Hematopoietic multipotent progenitor cell treated with erythropoietin and hydrocortisone succinate and interleukin-3 and kit ligand, for 6 days (in vitro differentiated cells): ENCODE results near the gene CALHM2.
A peak's percentile ranks its signal among the peaks of the same experiment; 100 is the strongest.

Experiments
- DNase-seq: peaks from one replicate; pipeline ENCODE4 v3.0.0-alpha.2; 2015

CALHM2 gene

GRCh38 chr10:103475437-103475836, 23.3 kb upstream of the CALHM2 start:
- DNase-seq: no peak

DNA sequence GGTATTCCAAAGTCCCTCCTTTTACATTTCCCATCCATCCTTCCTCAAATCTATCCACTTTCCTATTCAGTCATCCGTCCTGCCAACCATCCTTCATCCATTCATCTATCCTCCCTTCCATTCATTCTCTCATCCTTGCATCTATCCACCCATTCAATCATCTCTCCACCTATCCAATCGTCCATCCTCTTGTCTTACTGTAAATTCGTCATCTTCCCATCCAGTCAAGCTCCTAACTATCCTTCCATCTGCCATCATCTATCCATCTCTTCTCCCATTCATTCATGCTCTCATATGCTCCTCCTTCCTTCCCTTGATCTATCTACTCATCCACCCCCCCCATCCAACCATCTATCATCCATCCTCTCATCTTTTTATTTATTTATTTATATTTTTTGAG, 21.9 kb upstream of the CALHM2 start:
- DNase-seq: no peak

DNA sequence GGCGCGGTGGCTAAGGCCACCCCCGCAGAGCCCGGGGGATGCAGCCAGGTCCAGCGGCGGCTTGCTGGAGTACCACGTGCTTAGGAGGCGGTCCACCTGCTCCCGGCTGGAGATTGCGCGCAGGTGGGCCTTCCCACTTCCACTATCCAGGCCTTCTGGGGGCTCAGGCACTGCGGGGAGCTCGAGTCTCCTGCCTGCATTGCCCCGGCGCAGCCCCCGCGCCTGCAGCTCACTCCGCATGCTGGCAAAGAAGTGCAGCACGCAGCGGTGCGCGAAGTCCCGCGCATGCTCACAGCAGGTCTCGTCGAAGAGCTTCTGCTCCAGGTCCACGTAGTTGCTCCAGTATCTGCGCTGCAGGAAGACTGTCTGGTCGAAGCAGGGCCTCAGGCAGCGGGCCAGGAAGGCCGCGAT, 21.1 kb upstream of the CALHM2 start:
- DNase-seq: no peak

- DNase-seq: no peak
Observed at GRCh38 chr10:103472005-103472404, 19.8 kb upstream of the CALHM2 start.

GRCh38 chr10:103470761-103471653, 18.8 kb upstream of the CALHM2 start:
- peak; percentile 82 for DNase-seq

DNA sequence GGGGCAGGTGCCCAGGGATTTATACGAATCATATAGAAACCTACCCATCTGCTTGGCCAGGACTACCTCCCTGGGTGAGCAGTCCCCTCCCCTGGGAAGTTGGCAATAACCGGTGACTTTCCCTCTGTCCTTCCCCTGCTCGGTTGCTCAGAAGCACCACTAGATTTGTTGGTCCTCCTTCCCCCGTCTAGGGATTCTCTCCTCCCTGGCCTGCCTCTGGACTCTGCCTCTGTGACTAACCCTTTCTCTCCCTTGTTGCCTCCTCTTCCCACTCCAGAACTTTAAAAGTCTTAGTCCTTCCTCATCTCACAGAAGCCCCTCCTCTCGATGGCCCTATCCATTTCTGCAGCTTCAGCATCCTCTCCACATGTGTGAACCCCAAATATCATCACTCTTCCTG, 17.0 kb upstream of the CALHM2 start:
- no peak for DNase-seq

DNA sequence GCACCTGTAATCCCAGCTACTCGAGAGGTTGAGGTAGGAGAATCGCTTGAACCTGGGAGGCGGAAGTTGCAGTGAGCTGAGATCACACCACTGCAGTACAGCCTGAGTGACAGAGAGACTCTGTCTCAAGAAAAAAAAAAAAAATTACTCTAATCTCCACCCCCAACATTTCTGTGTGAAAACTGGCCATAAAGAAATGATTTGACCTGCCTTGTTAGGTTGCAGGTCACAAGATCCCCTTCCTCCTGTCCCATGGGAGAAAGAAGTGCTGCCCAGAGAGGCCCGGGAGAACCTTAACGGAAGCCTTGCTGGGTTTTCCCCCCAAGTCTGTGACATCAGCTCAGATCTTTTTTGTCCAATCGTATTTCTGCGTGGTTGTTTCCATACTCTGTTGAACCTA, 15.2 kb upstream of the CALHM2 start:
- no peak for DNase-seq

- DNase-seq: no peak
Observed at GRCh38 chr10:103466734-103467133, 14.6 kb upstream of the CALHM2 start.

DNA sequence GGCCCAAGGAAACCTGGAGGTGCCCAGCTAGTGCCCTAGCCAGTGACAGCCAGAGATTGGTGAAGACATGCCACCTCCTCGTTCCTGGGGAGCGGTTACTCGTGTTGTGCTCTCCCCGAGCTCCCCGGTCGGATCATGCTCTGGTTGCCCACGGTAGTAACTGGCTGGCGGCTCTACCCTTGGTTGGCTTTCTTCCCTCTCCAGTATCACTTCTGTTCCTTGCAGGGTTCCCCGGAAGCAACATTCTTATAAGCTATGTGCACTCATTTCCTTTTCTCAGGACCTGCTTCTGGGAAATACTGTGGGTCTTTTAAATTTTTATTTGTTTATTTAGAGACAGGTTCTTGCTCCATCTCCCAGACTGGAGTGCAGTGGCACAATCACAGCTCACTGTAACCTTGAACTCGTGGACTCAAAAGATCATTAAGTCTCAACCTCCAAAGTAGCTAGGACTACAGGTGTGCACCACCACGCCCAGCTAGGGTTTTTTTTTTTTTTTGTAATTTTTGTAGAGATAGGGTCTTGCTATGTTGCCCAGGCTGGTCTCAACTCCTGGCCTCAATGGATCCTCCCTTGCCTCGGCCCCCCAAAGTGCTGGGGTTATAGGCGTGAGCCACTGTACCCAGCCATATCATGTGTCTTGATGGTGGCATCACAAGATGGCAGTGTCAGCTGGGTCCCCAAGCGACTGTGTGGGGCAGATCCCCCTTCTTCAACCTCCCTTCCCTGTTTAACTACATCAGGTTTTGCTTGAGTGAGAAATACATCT, 13.4 kb upstream of the CALHM2 start:
- no peak for DNase-seq

DNA sequence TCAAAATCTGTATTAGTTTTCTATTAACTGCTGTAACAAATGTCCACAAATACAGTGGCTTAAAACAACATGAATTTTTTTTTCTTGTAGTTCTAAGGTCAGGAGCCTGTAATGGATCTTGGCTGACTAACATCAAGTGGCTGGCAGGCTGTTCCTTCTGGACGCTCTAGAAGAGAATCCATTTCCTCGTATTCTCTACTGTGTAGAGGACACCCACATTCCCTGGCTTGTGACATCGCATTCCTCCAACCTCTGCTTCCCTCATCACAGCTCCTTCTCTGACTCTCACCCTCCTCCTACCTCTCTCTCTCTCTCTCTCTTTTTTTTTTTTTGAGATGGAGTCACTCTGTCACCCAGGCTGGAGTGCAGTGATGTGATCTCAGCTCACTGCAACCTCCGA, 11.3 kb upstream of the CALHM2 start:
- no peak for DNase-seq

GRCh38 chr10:103459615-103460014, 7.4 kb upstream of the CALHM2 start:
- no peak for DNase-seq

DNA sequence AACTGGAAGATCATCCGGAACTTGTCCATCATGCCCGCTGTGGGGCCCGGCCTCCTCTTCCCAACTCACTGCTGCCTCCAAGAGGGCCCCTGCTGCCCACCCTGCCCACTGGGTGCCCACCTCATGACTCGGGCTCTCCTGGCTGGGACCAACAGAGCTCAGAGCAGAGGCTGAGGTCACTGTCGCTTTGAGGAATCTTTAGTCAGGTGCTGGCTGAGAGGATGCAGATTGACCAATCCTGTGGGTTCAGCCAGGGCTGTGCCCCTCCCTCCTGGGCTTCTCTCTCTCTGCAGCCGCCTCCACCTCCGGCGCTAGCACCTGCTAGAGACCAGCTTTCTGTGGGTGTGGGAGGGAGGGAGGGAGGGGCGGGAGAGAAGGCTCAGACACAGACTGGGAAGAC, 6.5 kb upstream of the CALHM2 start, which contains the start of gene CALHM1:
TSS of gene CALHM1 (minus strand) at position 181 of the 400 bp plus-strand sequence. CDS start at position 32, 149 bp downstream.
- no peak for DNase-seq

GRCh38 chr10:103457896-103458583, 5.9 kb upstream of the CALHM2 start:
- no peak for DNase-seq

DNA sequence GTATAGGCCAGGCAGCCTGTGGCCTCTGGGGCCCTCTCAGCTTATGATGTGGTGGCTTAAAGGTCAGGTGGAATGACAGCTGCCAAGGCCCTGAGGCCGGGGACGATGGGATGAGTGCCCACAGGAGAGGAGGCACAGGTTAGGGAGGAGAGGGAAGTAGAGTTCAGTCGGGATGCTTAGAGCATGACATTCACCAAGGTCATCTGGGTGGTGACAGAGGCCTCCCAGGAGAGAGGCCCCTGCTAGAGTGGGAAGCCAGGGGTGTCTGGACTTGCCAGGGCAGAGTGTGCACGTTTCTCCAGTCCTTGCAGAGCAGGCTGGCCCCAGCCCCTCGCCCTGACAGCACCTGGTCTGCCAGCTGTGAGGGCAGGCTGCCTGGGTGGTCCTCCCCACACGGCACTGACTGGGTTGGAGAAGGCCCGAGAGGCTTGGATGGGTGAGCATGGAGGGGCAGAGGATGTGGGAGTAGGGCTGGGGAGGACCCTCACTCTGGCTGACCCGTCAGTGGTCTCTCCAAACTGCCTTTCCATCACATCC, 5.1 kb upstream of the CALHM2 start:
- DNase-seq: no peak

DNA sequence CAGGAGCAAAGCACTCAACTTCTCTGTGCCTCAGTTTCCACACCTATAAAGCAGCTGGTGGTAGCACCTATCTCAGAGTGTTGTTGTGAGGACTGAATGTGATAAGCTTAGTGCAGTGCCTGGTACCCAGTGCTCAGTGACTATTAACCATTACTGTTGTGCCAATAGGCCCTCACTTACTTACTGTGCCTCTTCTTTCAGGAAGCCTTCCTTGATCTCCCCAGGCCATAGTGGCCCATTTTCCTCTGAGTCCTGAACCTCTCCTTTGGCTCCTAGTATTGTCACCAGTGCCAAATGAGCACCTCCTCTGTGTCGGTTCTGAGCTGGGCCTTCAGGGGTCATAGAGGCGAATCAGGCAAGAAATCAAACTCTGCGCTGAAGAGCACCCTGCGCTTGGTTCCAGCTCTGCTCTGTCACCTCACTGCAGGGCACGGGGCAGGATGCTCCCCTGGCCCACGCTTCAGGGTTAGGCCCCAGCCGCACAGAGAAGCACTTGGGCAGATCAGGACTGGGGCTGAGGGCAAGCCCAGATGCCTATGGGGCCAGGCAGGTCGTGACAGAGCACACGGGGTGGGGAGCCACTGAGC, 4.0 kb upstream of the CALHM2 start:
- DNase-seq: no peak

GRCh38 chr10:103455235-103455634, 3.1 kb upstream of the CALHM2 start:
- DNase-seq: no peak

- DNase-seq: no peak
Observed at GRCh38 chr10:103454026-103454425, 1.9 kb upstream of the CALHM2 start.

DNA sequence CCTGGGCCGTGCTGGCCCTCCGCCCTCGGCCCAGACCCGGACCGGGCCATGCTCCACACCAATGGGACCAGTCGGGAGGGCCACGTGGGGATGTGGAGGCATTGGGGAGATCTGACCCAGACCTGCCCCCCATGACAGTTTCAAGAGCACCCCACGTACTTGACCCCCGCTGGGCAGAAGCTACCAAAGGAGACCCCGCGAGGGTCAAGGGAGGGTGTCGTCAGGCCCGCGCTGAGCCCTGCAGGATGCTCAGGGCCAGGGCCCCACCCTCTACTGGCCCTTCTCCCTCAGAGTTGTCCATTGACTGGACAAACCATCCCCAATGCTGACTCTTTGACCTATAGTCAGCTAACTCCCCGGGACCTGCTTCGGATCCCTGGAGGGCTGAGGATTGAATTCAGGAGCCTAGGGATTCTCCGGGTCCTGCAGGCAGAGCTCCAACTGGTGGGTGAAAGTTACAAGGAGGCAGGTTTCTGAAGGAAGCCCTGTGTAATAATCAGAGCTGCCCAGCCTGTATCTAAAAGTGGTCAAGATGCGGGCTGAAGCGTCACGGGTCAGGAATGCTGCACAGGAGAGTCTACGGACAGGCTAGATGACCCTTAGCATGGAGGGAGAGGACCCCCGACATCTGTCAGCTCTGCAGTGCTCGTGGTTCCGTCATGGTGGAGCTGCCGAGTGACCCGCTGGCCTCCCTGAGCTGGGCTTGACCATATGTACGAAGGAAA, 498 bp upstream of the CALHM2 start:
- DNase-seq: no peak

DNA sequence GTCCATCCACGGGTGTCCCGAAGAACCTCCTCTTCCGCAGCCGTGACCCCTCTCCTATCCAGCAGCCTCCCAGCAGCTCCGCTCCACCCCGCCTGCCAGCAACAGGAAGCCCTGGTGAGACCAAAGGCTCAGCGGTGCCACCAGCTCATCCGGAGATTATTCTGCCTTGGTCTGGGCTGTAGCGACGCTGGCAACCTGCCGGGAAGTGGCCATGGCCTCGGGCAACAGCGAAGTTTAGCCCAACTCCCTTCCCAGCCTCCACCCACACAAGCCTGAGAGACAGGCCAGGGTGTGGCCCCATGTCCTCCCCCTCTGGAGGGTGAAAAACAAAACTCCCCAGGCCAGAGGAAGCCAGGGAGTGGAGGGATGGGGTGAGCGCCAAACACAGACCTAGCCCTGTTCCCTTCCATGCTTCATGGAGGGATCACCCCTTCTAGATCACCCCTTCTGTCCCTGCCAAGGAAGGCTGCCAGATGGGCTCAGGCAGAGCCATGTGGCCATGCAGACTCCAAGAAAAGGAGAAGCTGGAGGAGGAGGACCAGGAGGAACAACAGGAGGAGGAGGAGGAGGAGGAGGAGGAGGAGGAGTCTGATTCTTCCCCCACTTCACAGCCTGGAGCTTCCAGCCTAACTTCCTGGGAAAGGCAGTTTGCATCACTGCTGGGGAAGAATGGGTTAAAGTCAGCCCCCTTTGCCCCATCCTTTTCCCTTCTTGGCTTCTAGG, 918 bp downstream of the CALHM2 start:
- DNase-seq: peak; percentile 69

DNA sequence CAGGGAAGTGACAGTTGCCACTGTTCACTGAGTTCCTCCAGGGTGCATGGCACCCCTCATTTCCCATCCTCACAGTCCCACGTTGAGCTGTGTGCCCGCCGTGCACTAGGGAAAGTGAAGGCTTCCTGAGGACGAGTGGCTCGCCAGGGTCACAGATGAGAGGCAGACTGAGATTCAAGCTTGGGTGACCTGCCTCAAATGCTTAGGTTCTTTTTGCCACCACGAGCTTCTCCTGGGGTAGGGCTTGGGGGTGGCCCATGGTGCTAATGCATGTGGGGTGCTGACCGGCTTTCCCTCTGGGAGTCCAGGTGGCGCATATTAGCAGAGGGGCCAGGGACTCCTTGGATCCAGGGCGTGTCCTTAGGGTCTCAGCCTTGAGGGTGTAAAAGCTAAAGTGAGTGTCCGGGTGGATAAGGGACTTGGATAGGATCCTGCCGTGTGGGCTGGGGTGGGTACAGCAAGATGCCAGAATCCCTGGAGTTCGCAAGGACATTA, 1.9 kb downstream of the CALHM2 start:
- no peak for DNase-seq
